ENCODE data around the gene TRMT112. TPM values are rescaled to one million over a fixed set of nuclear protein-coding genes. Genes with fewer than 3 reads are reported as not detected.

TRMT112 gene
- 100 to 1,000 TPM in 2 of 5 donors, 10 to 100 TPM in 3; 50.8 to 181 (median 99.9) TPM for total RNA-seq
- polyA plus RNA-seq = 100 to 1,000 TPM; 271 to 337 (median 328) TPM
- long read RNA-seq, donor 1, transcript TRMT112-206 (4 exons, 1,106 nt) = major isoform, 51 of 83 reads
- long read RNA-seq, donor 1, partial matches to known transcripts = 25 of 83 reads
- long read RNA-seq, donor 1, other reads (novel, unspliced or antisense) = 0 of 83 reads
- long read RNA-seq, donor 2, transcript TRMT112-206 (4 exons, 1,106 nt) = major isoform, 58 of 367 reads
- long read RNA-seq, donor 2, partial matches to known transcripts = 278 of 367 reads
- long read RNA-seq, donor 2, other reads (novel, unspliced or antisense) = 21 of 367 reads
- long read RNA-seq, donor 3, transcript TRMT112-206 (4 exons, 1,106 nt) = major isoform, 42 of 52 reads
- long read RNA-seq, donor 3, partial matches to known transcripts = 0 of 52 reads
- long read RNA-seq, donor 3, other reads (novel, unspliced or antisense) = 0 of 52 reads
- long read RNA-seq, donor 4, transcript TRMT112-206 (4 exons, 1,106 nt) = major isoform, 8 of 10 reads
- long read RNA-seq, donor 4, partial matches to known transcripts = 0 of 10 reads
- long read RNA-seq, donor 4, other reads (novel, unspliced or antisense) = 0 of 10 reads
- long read RNA-seq, donor 5, transcript TRMT112-206 (4 exons, 1,106 nt) = major isoform, 72 of 350 reads
- long read RNA-seq, donor 5, partial matches to known transcripts = 81 of 350 reads
- long read RNA-seq, donor 5, other reads (novel, unspliced or antisense) = 185 of 350 reads
- long read RNA-seq, donor 6, transcript TRMT112-206 (4 exons, 1,106 nt) = major isoform, 155 of 1,121 reads
- long read RNA-seq, donor 6, transcript TRMT112-203 (3 exons, 823 nt) = minor isoform, 6 of 1,121 reads
- long read RNA-seq, donor 6, partial matches to known transcripts = 874 of 1,121 reads
- long read RNA-seq, donor 6, other reads (novel, unspliced or antisense) = 77 of 1,121 reads
- long read RNA-seq, donor 7, transcript TRMT112-205 (3 exons, 659 nt) = minor isoform, 5 of 111 reads
- long read RNA-seq, donor 7, transcript TRMT112-203 (3 exons, 823 nt) = minor isoform, 6 of 111 reads
- long read RNA-seq, donor 7, transcript TRMT112-206 (4 exons, 1,106 nt) = major isoform, 94 of 111 reads
- long read RNA-seq, donor 7, partial matches to known transcripts = 0 of 111 reads
- long read RNA-seq, donor 7, other reads (novel, unspliced or antisense) = 0 of 111 reads
- long read RNA-seq, donor 8, transcript TRMT112-204 (2 exons, 559 nt) = minor isoform, 7 of 114 reads
- long read RNA-seq, donor 8, transcript TRMT112-203 (3 exons, 823 nt) = minor isoform, 11 of 114 reads
- long read RNA-seq, donor 8, transcript TRMT112-206 (4 exons, 1,106 nt) = major isoform, 94 of 114 reads
- long read RNA-seq, donor 8, partial matches to known transcripts = 0 of 114 reads
- long read RNA-seq, donor 8, other reads (novel, unspliced or antisense) = 0 of 114 reads
- long read RNA-seq, donor 9, transcript TRMT112-204 (2 exons, 559 nt) = minor isoform, 13 of 130 reads
- long read RNA-seq, donor 9, transcript TRMT112-205 (3 exons, 659 nt) = minor isoform, 5 of 130 reads
- long read RNA-seq, donor 9, transcript TRMT112-203 (3 exons, 823 nt) = minor isoform, 5 of 130 reads
- long read RNA-seq, donor 9, transcript TRMT112-206 (4 exons, 1,106 nt) = major isoform, 105 of 130 reads
- long read RNA-seq, donor 9, partial matches to known transcripts = 0 of 130 reads
- long read RNA-seq, donor 9, other reads (novel, unspliced or antisense) = 0 of 130 reads
- long read RNA-seq, donor 10, transcript TRMT112-206 (4 exons, 1,106 nt) = major isoform, 26 of 30 reads
- long read RNA-seq, donor 10, partial matches to known transcripts = 0 of 30 reads
- long read RNA-seq, donor 10, other reads (novel, unspliced or antisense) = 0 of 30 reads

- peak within 1 kb of the TSS; percentile 94 to 99 (median 97) for H3K27ac ChIP-seq
- peak within 1 kb of the TSS; percentile 69 to 81 (median 76) for H3K4me3 ChIP-seq
- no peaks in the 10 kb centered on the region for H3K9me3 ChIP-seq
- DNase-seq = peak; percentile 98 to 99
- H3K27me3 ChIP-seq = no peaks in the 10 kb centered on the region
- peaks cover 25 to 76% (median 60%) of the 10 kb centered on the region in 4 donors for H3K4me1 ChIP-seq
- 0% methylated on average over 19 to 43 of the region's 43 CpGs for WGBS, 5 donors
- peak in 1 of 4 donors; percentile 43 for TF ChIP-seq POLR2A (IDR thresholded peaks at IDR 0.05)
- no peak for TF ChIP-seq CTCF (IDR thresholded peaks at IDR 0.05)
- peak; percentile 19 for TF ChIP-seq EP300 (IDR thresholded peaks at IDR 0.05)
- peak; percentile 90 to 97 (median 94) for TF ChIP-seq POLR2AphosphoS5 (IDR thresholded peaks at IDR 0.05)
- intact Hi-C loops (cut with DNase I; ENCODE audit: low total_unique reads) = no loop called here
- peaks cover 31 to 58% (median 51%) of the 10 kb centered on the region in 4 donors for H3K36me3 ChIP-seq
Measured at GRCh38 chr11:64317325-64317960, at the start of gene TRMT112. TRMT112 (minus strand) TSS chr11:64317559; CDS start chr11:64317526, 33 bp downstream.

DNA sequence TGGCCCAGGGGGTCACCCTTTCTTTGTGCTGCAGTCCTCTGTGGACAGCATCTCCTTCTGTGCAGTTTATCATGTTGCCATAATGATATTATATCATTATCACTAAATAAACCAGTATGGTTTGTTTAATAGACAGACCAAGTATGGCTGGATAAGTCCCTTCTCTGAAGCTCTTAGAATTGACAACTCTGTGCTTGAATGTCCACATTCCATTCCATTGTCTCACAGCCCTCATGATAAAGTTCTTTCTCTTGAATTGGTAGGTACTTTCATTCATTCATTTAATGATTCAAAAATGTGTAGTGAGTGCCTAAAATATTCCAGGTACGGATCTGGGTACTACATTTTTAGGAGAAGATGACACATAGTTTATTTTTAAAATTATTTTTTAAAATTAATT, 49.4 kb upstream of the TRMT112 start:
- intact Hi-C loops (cut with DNase I; ENCODE audit: low total_unique reads) = no loop called here
- peaks cover 71 to 100% (median 99%) of the 10 kb centered on the region in 4 donors for H3K36me3 ChIP-seq
- H3K4me3 ChIP-seq = no peak overlapping the region
- no peak for TF ChIP-seq POLR2A (IDR thresholded peaks at IDR 0.05)
- H3K27me3 ChIP-seq = no peaks in the 10 kb centered on the region
- no peak for DNase-seq
- 86 to 97% (median 90%) methylated on average over 1 of the region's 1 CpG for WGBS, 5 donors
- H3K4me1 ChIP-seq = no peaks in the 10 kb centered on the region
- no peak overlapping the region for H3K27ac ChIP-seq
- no peaks in the 10 kb centered on the region for H3K9me3 ChIP-seq

GRCh38 chr11:64364911-64365310, 47.6 kb upstream of the TRMT112 start:
- H3K27me3 ChIP-seq = no peaks in the 10 kb centered on the region
- DNase-seq = no peak
- no peak overlapping the region for H3K4me3 ChIP-seq
- WGBS, 5 donors = 83 to 91% (median 87%) methylated on average over 4 of the region's 4 CpGs
- peaks cover 8 to 16% (median 10%) of the 10 kb centered on the region in 4 donors for H3K4me1 ChIP-seq
- peaks cover 71 to 97% (median 96%) of the 10 kb centered on the region in 4 donors for H3K36me3 ChIP-seq
- TF ChIP-seq POLR2AphosphoS5 (IDR thresholded peaks at IDR 0.05) = no peak
- no peak for TF ChIP-seq CTCF (IDR thresholded peaks at IDR 0.05)
- no peak for TF ChIP-seq POLR2A (IDR thresholded peaks at IDR 0.05)
- TF ChIP-seq EP300 (IDR thresholded peaks at IDR 0.05) = no peak
- intact Hi-C loops (cut with DNase I; ENCODE audit: low total_unique reads) = no loop called here
- no peaks in the 10 kb centered on the region for H3K9me3 ChIP-seq
- no peak overlapping the region for H3K27ac ChIP-seq

All from stomach (tissue), 19 donors.